PC-9 (cell line): ENCODE results near the gene CCL8. TPM values are rescaled to one million over a fixed set of nuclear protein-coding genes. Genes with fewer than 3 reads are reported as not detected.

Experiments
- BruUV-seq: library from RNA; stranded (reverse); fragments of 400-500 nt; replicated peaks from 2 replicates; lab custom pipeline; 2021; lab: Mats Ljungman, UMichigan
- CTCF ChIA-PET: fragments of 300-600 bp; sonication (Branson Sonifier 250); formaldehyde crosslinking; loops from one replicate; lab custom pipeline; 2022; ENCODE audit warnings: antibody characterized with exemption; lab: Charles Lee
- POLR2A ChIA-PET: fragments of 300-600 bp; sonication (Branson Sonifier 250); formaldehyde crosslinking; loops from one replicate; lab custom pipeline; 2022; ENCODE audit warnings: antibody characterized with exemption; ENCODE audit not compliant: unreplicated experiment; lab: Charles Lee
- DNase-seq, 2 experiments: peaks; one replicate each; pipeline versions ENCODE4 v3.0.0 to v3.0.0-alpha.2; 2015 to 2022; ENCODE audit warnings: mixed read lengths in 1 of 2
- H2AFZ ChIP-seq: fragments of 200-600 bp; sonication (generic); 2 replicates; pipeline ENCODE4 v1.8.1; 2017; ENCODE audit warnings: antibody characterized with exemption
- H3F3A ChIP-seq: fragments of 200-600 bp; sonication (generic); 2 replicates; pipeline ENCODE4 v1.8.1; 2017; ENCODE audit warnings: antibody characterized with exemption, mild to moderate bottlenecking, low read depth; ENCODE audit not compliant: insufficient read depth
- H3K27ac ChIP-seq: fragments of 200-600 bp; sonication (generic); 2 replicates; pipeline ENCODE4 v1.6.1; 2016; ENCODE audit warnings: mixed run types
- H3K27me3 ChIP-seq: fragments of 200-600 bp; sonication (generic); 2 replicates; pipeline ENCODE4 v1.6.1; 2016; ENCODE audit warnings: low read depth, mixed run types; ENCODE audit not compliant: insufficient read depth
- H3K36me3 ChIP-seq: fragments of 200-600 bp; sonication (generic); 2 replicates; pipeline ENCODE4 v1.6.1; 2016; ENCODE audit warnings: low read depth, mixed run types
- H3K4me1 ChIP-seq: fragments of 200-600 bp; sonication (generic); replicated peaks from 2 replicates; pipeline ENCODE4 v1.6.1; 2016; ENCODE audit warnings: mixed run types; ENCODE audit not compliant: insufficient read depth
- H3K4me2 ChIP-seq: fragments of 200-600 bp; sonication (generic); 2 replicates; pipeline ENCODE4 v1.6.1; 2017; ENCODE audit warnings: mixed run types
- H3K4me3 ChIP-seq: fragments of 200-600 bp; sonication (generic); 2 replicates; pipeline ENCODE4 v1.6.1; 2016; ENCODE audit warnings: mixed run types
- H3K79me2 ChIP-seq: fragments of 200-600 bp; sonication (generic); 2 replicates; pipeline ENCODE4 v1.6.1; 2017; ENCODE audit warnings: low read depth, mixed run types
- H3K9me2 ChIP-seq: fragments of 200-600 bp; sonication (generic); 2 replicates; pipeline ENCODE4 v1.8.1; 2017; ENCODE audit warnings: mild to moderate bottlenecking; ENCODE audit not compliant: insufficient read depth
- H3K9me3 ChIP-seq: fragments of 200-600 bp; sonication (generic); 2 replicates; pipeline ENCODE4 v1.8.1; 2016; ENCODE audit warnings: low read depth; ENCODE audit not compliant: insufficient read depth
- H4K20me1 ChIP-seq: fragments of 200-600 bp; sonication (generic); 2 replicates; pipeline ENCODE4 v1.8.1; 2017; ENCODE audit not compliant: insufficient read depth
- CTCF ChIP-seq: fragments of 200-600 bp; sonication (generic); conservative IDR thresholded peaks from 2 replicates; pipeline ENCODE4 v1.6.1; 2017; ENCODE audit warnings: mixed run types, antibody characterized with exemption, mild to moderate bottlenecking, moderate library complexity
- EZH2 ChIP-seq: fragments of 200-600 bp; sonication (generic); IDR thresholded peaks from 2 replicates; pipeline ENCODE4 v1.8.0; 2017; ENCODE audit warnings: antibody characterized with exemption, low read depth
- intact Hi-C: fragments of 100-400 bp; cut with micrococcal nuclease; formaldehyde crosslinking; loops from one replicate; pipeline ENCODE4 v1.10.0; 2022; ENCODE audit not compliant: unreplicated experiment
- total RNA-seq: library from RNA; stranded (reverse); gene quantifications from 2 replicates; pipeline ENCODE4 v1.2.3, GENCODE V29; 2021

Gene CCL8
- total RNA-seq, 1 experiment from 2014 or later = not detected

DNA sequence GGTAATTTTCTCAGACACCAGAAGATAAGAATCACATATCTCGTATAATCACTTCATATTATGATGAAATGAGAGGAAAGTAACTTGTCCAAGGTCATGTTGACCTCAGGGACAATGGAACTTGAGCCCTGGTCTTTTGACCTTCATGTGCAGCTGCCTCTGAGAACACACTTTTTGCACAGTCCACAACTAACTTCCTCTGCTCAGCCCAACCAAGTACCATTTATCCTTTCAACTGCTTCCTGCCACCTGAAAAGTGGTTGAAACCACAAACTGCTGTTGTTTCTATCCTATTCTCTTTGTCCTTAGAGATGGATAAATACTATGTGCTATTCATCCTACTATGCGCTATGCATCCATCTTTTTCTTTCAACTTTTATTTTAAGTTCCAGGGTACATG lies 46.1 kb downstream of the CCL8 start:
- no peaks in the 10 kb centered on the region for H3K9me3 ChIP-seq
- no TSS peak for BruUV-seq
- ChIA-PET POLR2A (no interaction called here), CTCF (no interaction called here)
- H3K36me3 ChIP-seq = no peaks in the 10 kb centered on the region
- no peak overlapping the region for H3K4me3 ChIP-seq
- H3K27ac ChIP-seq = no peak overlapping the region
- H3K9me2 ChIP-seq = no peaks in the 10 kb centered on the region
- H4K20me1 ChIP-seq = no peaks in the 10 kb centered on the region
- H3K27me3 ChIP-seq = peaks cover 15% of the 10 kb centered on the region
- H3K4me2 ChIP-seq = no peak overlapping the region
- H3K79me2 ChIP-seq = no peaks in the 10 kb centered on the region
- no peak overlapping the region for H2AFZ ChIP-seq
- intact Hi-C loops = no loop called here
- no peak for TF ChIP-seq EZH2
- no peak for TF ChIP-seq CTCF
- H3F3A ChIP-seq = no peaks in the 10 kb centered on the region
- DNase-seq = no peak
- H3K4me1 ChIP-seq = no peaks in the 10 kb centered on the region

DNA sequence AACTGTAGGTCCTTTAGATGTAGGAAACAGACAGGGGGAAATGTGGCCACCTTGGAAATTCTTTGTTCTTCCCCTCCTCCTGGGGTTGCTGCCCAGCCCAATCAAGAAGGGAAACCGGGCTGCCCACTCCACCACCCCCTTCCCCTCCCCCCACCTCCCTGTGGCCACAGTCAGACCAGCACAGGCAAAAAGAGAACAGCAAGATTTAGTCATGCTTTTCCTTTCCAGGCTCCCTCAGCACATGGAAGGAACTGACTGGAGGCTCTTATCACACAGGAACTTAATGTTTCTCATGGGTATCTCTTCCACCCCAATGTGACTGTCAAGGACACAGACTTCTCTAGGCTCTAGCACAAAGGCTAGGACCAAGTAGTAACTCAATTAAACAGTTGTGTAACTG lies 46.8 kb downstream of the CCL8 start:
- ChIA-PET POLR2A (no interaction called here), CTCF (no interaction called here)
- no TSS peak for BruUV-seq
- TF ChIP-seq EZH2 = no peak
- TF ChIP-seq CTCF = no peak
- no peaks in the 10 kb centered on the region for H3K4me1 ChIP-seq
- H3K9me3 ChIP-seq = no peaks in the 10 kb centered on the region
- no peaks in the 10 kb centered on the region for H3K36me3 ChIP-seq
- peaks cover 15% of the 10 kb centered on the region for H3K27me3 ChIP-seq
- H3F3A ChIP-seq = no peaks in the 10 kb centered on the region
- no peak overlapping the region for H2AFZ ChIP-seq
- no peaks in the 10 kb centered on the region for H3K79me2 ChIP-seq
- H3K9me2 ChIP-seq = no peaks in the 10 kb centered on the region
- H3K4me2 ChIP-seq = no peak overlapping the region
- no peaks in the 10 kb centered on the region for H4K20me1 ChIP-seq
- H3K4me3 ChIP-seq = no peak overlapping the region
- H3K27ac ChIP-seq = no peak overlapping the region
- DNase-seq = no peak
- intact Hi-C loops = no loop called here

DNA sequence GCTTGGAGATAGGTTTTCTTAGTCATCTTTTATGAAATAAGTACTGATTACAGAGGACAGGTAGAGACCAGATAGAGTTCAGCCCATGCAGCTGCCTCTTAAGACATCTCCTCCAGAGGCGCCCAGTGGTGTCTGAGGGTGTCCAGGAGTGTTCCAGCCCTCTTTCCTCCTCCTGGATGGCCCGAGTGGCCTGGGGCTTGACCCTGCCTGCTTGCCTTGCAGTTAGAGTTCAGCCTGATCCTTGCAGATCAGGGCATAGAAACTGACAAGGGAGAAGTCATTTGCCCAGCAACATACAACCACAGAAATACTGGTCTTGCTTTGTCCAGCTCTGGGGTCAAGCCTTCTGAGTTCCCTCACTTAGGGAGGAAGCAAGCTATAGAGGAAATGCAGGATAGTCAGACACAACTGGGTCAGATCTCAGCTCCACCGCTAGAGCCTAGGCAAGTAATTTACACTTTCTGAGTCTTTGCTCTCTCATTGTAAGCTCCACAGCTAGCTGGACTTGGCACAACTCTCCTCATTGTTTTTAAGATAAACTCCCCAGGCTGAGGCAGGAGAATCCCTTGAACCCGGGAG lies 47.4 kb downstream of the CCL8 start:
- no peak overlapping the region for H3K4me2 ChIP-seq
- no peak overlapping the region for H3K27ac ChIP-seq
- no peak overlapping the region for H3K4me3 ChIP-seq
- H3K36me3 ChIP-seq = no peaks in the 10 kb centered on the region
- H3K27me3 ChIP-seq = peaks cover 15% of the 10 kb centered on the region
- H3K9me2 ChIP-seq = no peaks in the 10 kb centered on the region
- H3K79me2 ChIP-seq = no peaks in the 10 kb centered on the region
- ChIA-PET POLR2A (no interaction called here), CTCF (no interaction called here)
- no peak overlapping the region for H2AFZ ChIP-seq
- no TSS peak for BruUV-seq
- intact Hi-C loops = no loop called here
- no peak for DNase-seq
- no peaks in the 10 kb centered on the region for H3K4me1 ChIP-seq
- H3K9me3 ChIP-seq = no peaks in the 10 kb centered on the region
- H3F3A ChIP-seq = no peaks in the 10 kb centered on the region
- no peaks in the 10 kb centered on the region for H4K20me1 ChIP-seq
- TF ChIP-seq EZH2 (no peak), CTCF (no peak)
